GM18520 (cell line): ENCODE data around the gene CTCFL.

Source experiments
- ATAC-seq: cut with Tn5 transposase; IDR thresholded peaks from one replicate; pipeline ENCODE4 v1.9.1; 2021; ENCODE audit not compliant: unreplicated experiment

The CTCFL gene

GRCh38 chr20:57449398-57450354 lies 75.3 kb downstream of the CTCFL start:
- ATAC-seq, result no peak

GRCh38 chr20:57448764-57449354 lies 76.1 kb downstream of the CTCFL start:
- no peak for ATAC-seq
